DMS 273 (cell line): ENCODE results near the gene BPIFB6.

ENCODE experiments used
- DNase-seq: peaks from one replicate; lab custom pipeline; 2025; ENCODE audit not compliant: unreplicated experiment; lab: John Stamatoyannopoulos, UW

The BPIFB6 gene

GRCh38 chr20:33082546-33082945 is 51.1 kb downstream of the BPIFB6 start:
- no peak for DNase-seq

GRCh38 chr20:33083544-33084340 is 52.3 kb downstream of the BPIFB6 start:
- no peak for DNase-seq

GRCh38 chr20:33084722-33085121 is 53.3 kb downstream of the BPIFB6 start:
- DNase-seq, result no peak

- DNase-seq, result no peak
These were observed 54.7 kb downstream of the BPIFB6 start for GRCh38 chr20:33086052-33086722.

GRCh38 chr20:33091147-33091546 is 59.7 kb downstream of the BPIFB6 start:
- no peak for DNase-seq

GRCh38 chr20:33091693-33092092 is 60.2 kb downstream of the BPIFB6 start:
- DNase-seq, result no peak

GRCh38 chr20:33092361-33092760 is 60.9 kb downstream of the BPIFB6 start:
- DNase-seq, result no peak

- no peak for DNase-seq
These were observed 61.6 kb downstream of the BPIFB6 start for GRCh38 chr20:33093074-33093473.

- DNase-seq, result no peak
These were observed 62.1 kb downstream of the BPIFB6 start for GRCh38 chr20:33093582-33093981.
